Osteoblast (primary cell): ENCODE data around the gene BCAS3. TPM values are rescaled to one million over a fixed set of nuclear protein-coding genes. Genes with fewer than 3 reads are reported as not detected.
A peak's percentile ranks its signal among the peaks of the same experiment; 100 is the strongest.

ENCODE experiments used
- DNase-seq: peaks from one replicate; pipeline ENCODE4 v3.0.0; 2011; ENCODE audit warnings: low spot score, mixed read lengths; ENCODE audit not compliant: insufficient read length; ENCODE audit errors: missing footprints
- H2AFZ ChIP-seq: 2 replicates; pipeline ENCODE4 v1.6.0; 2011; ENCODE audit warnings: mild to moderate bottlenecking, low read length
- H3K27ac ChIP-seq: 2 replicates; pipeline ENCODE4 v1.5.1; 2011; ENCODE audit warnings: mild to moderate bottlenecking, low read depth, low read length, moderate library complexity
- H3K27me3 ChIP-seq: 2 replicates; pipeline ENCODE4 v1.6.0; 2012; ENCODE audit warnings: mild to moderate bottlenecking, control low read depth, inconsistent platforms, low read length, moderate library complexity; ENCODE audit not compliant: insufficient read depth
- H3K36me3 ChIP-seq: 2 replicates; pipeline ENCODE4 v1.5.1; 2011; ENCODE audit warnings: mild to moderate bottlenecking, low read length, control low read depth, moderate library complexity; ENCODE audit not compliant: insufficient read depth
- H3K4me1 ChIP-seq: 2 replicates; pipeline ENCODE4 v1.5.1; 2011; ENCODE audit warnings: mild to moderate bottlenecking, low read length, control low read depth, moderate library complexity; ENCODE audit not compliant: insufficient read depth
- H3K4me2 ChIP-seq: 2 replicates; pipeline ENCODE4 v1.6.0; 2011; ENCODE audit warnings: mild to moderate bottlenecking, low read length; ENCODE audit not compliant: insufficient read depth
- H3K4me3 ChIP-seq: fragments of 200-600 bp; sonication (generic); 3 replicates; pipeline ENCODE4 v1.5.1; 2012; ENCODE audit warnings: mild to moderate bottlenecking, low read length, inconsistent platforms; ENCODE audit not compliant: insufficient read depth
- H3K79me2 ChIP-seq: 2 replicates; pipeline ENCODE4 v1.6.0; 2012; ENCODE audit warnings: mild to moderate bottlenecking, low read length, control low read depth, inconsistent platforms; ENCODE audit not compliant: insufficient read depth
- H3K9me3 ChIP-seq: 2 replicates; pipeline ENCODE4 v1.5.1; 2011; ENCODE audit warnings: low read depth, low read length, control low read depth
- H4K20me1 ChIP-seq: 2 replicates; pipeline ENCODE4 v1.6.0; 2012; ENCODE audit warnings: mild to moderate bottlenecking, low read length, control low read depth; ENCODE audit not compliant: insufficient read depth
- CTCF ChIP-seq: IDR thresholded peaks from 2 replicates; pipeline ENCODE4 v1.5.1; 2011; ENCODE audit warnings: mild to moderate bottlenecking, low read depth, low read length, moderate library complexity; ENCODE audit errors: extremely low read depth
- total RNA-seq: library from RNA; depleted of rRNA; stranded (reverse); fragments of >200 nt; gene quantifications from 2 replicates; pipeline ENCODE4 v1.2.3, GENCODE V29; 2012

Gene BCAS3
- total RNA-seq, 1 donor = 31.5 TPM

GRCh38 chr17:61283043-61283442 lies 605.4 kb downstream of the BCAS3 start:
- no peaks in the 10 kb centered on the region for H3K27me3 ChIP-seq
- peak overlapping the region; percentile 96 for H3K27ac ChIP-seq
- no peaks in the 10 kb centered on the region for H4K20me1 ChIP-seq
- no peak for TF ChIP-seq CTCF
- no peaks in the 10 kb centered on the region for H3K79me2 ChIP-seq
- no peak overlapping the region for H3K4me3 ChIP-seq
- H3K4me2 ChIP-seq = no peak overlapping the region
- H3K36me3 ChIP-seq = no peaks in the 10 kb centered on the region
- H3K9me3 ChIP-seq = no peaks in the 10 kb centered on the region
- peaks cover 47% of the 10 kb centered on the region for H3K4me1 ChIP-seq
- DNase-seq = no peak
- H2AFZ ChIP-seq = no peak overlapping the region

GRCh38 chr17:61284174-61284573 lies 606.5 kb downstream of the BCAS3 start:
- Histone ChIP-seq H3K4me3 (peak overlapping the region; percentile 44), H3K36me3 (no peaks in the 10 kb centered on the region), H3K79me2 (no peaks in the 10 kb centered on the region), H3K4me1 (peaks cover 45% of the 10 kb centered on the region), H3K4me2 (peak overlapping the region; percentile 50), H3K9me3 (no peaks in the 10 kb centered on the region), H4K20me1 (no peaks in the 10 kb centered on the region), H3K27ac (peak overlapping the region; percentile 96), H2AFZ (peak overlapping the region; percentile 28), H3K27me3 (no peaks in the 10 kb centered on the region)
- DNase-seq = no peak
- no peak for TF ChIP-seq CTCF

- Histone ChIP-seq H2AFZ (no peak overlapping the region), H3K4me2 (peak overlapping the region; percentile 50), H3K4me3 (no peak overlapping the region)
These were observed 607.1 kb downstream of the BCAS3 start for GRCh38 chr17:61284746-61285145.

More at GRCh38 chr17:61284746-61285145, 607.1 kb downstream of the BCAS3 start:
- H3K9me3 ChIP-seq = no peaks in the 10 kb centered on the region
- no peaks in the 10 kb centered on the region for H3K27me3 ChIP-seq
- DNase-seq = peak; percentile 62
- no peaks in the 10 kb centered on the region for H4K20me1 ChIP-seq
- H3K79me2 ChIP-seq = no peaks in the 10 kb centered on the region
- no peaks in the 10 kb centered on the region for H3K36me3 ChIP-seq
- H3K27ac ChIP-seq = peak overlapping the region; percentile 96
- no peak for TF ChIP-seq CTCF
- H3K4me1 ChIP-seq = peaks cover 40% of the 10 kb centered on the region
